Esophagus squamous epithelium (tissue), 5 donors: Measurements from ENCODE around the gene TTC31. TPM values are rescaled to one million over a fixed set of nuclear protein-coding genes. Genes with fewer than 3 reads are reported as not detected.

Source experiments
- DNase-seq: peaks from one replicate; lab custom pipeline; 2025; lab: John Stamatoyannopoulos, UW
- H3K27ac ChIP-seq, 4 donors: fragments of 200-600 bp; sonication (generic); one replicate each; pipeline ENCODE4 v1.5.1; 2016 to 2019; ENCODE audit warnings: mild to moderate bottlenecking in 1 of 4
- H3K27me3 ChIP-seq, 4 donors: fragments of 200-600 bp; sonication (generic); 1 replicate in 3 of 4; 2 replicates in 1 of 4; pipeline versions ENCODE4 v1.5.1 to v1.6.0; 2017 to 2021; ENCODE audit warnings: antibody characterized with exemption in 1 of 4
- H3K36me3 ChIP-seq, 3 donors: fragments of 200-600 bp; sonication (generic); one replicate each; pipeline ENCODE4 v1.5.1; 2016 to 2019
- H3K4me1 ChIP-seq, 3 donors: fragments of 200-600 bp; sonication (generic); one replicate each; pipeline ENCODE4 v1.5.1; 2017 to 2019
- H3K4me3 ChIP-seq, 4 donors: fragments of 200-600 bp; sonication (generic); 1 replicate in 3 of 4; 2 replicates in 1 of 4; pipeline ENCODE4 v1.5.1; 2016 to 2019; ENCODE audit warnings: mild to moderate bottlenecking in 2 of 4, moderate library complexity in 1 of 4
- H3K9me3 ChIP-seq, 3 donors: fragments of 200-600 bp; sonication (generic); one replicate each; pipeline ENCODE4 v1.5.1; 2016 to 2019
- POLR2A ChIP-seq, 4 donors: fragments of 450-650 bp; IDR thresholded peaks; one replicate each; pipeline ENCODE4 v1.6.1; 2017; ENCODE audit warnings: antibody characterized with exemption in 4 of 4, mild to moderate bottlenecking in 4 of 4, moderate library complexity in 3 of 4
- WGBS, 2 donors: methylation state at CpG; one replicate each; pipeline ENCODE4 v1.1.5; 2018; 5-methylcytosine and 5-hydroxymethylcytosine counted together
- intact Hi-C: fragments of 100-400 bp; cut with DNase I; formaldehyde crosslinking; loops from one replicate; pipeline ENCODE4 v1.15.0; 2022
- total RNA-seq, 4 donors: library from RNA; depleted of rRNA; stranded (reverse); fragments of >200 nt; gene quantifications; one replicate each; pipeline ENCODE4 v1.1.0, GENCODE V29; 2016
- TF ChIP-seq, protein P1 (sequence below), 6 experiments: fragments of 450-650 bp in 4 of 6; fragments of 200-600 bp in 2 of 6; sonication (generic) in 2 of 6; IDR thresholded peaks; one replicate each; pipeline ENCODE4 v1.5.1; 2016 to 2019; ENCODE audit warnings: antibody characterized with exemption in 6 of 6, mild to moderate bottlenecking in 4 of 6, moderate library complexity in 4 of 6
- donor health status: DM: yes; HTN: yes; CAD: no.

Gene TTC31
- total RNA-seq, 4 donors from 2014 or later, result 11.2 to 27.7 (median 17.5) TPM

DNA sequence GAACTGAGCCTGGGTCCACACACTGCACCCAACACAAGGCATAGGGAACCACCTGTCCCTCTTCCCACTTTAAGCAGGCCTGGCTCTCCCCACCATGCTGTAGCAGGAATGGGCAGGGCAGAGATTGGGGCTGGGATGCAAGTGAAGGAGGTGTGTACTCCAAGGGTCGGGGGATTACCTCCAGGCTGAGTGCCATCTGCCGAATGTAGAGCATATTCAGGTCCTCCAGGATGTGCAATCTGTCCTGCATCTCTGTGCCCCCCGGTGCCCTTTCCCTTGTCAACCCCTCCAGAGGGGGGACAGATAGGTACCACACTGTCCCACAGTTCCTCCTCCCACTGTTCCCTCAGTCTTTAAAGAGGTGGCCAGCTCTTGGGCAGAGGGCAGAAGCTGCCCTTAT lies 43.5 kb upstream of the TTC31 start:
- TF ChIP-seq POLR2A (IDR thresholded peaks at IDR 0.05), result no peak
- TF ChIP-seq, protein P1, sequence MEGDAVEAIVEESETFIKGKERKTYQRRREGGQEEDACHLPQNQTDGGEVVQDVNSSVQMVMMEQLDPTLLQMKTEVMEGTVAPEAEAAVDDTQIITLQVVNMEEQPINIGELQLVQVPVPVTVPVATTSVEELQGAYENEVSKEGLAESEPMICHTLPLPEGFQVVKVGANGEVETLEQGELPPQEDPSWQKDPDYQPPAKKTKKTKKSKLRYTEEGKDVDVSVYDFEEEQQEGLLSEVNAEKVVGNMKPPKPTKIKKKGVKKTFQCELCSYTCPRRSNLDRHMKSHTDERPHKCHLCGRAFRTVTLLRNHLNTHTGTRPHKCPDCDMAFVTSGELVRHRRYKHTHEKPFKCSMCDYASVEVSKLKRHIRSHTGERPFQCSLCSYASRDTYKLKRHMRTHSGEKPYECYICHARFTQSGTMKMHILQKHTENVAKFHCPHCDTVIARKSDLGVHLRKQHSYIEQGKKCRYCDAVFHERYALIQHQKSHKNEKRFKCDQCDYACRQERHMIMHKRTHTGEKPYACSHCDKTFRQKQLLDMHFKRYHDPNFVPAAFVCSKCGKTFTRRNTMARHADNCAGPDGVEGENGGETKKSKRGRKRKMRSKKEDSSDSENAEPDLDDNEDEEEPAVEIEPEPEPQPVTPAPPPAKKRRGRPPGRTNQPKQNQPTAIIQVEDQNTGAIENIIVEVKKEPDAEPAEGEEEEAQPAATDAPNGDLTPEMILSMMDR (IDR thresholded peaks at IDR 0.05), result no peak
- Histone ChIP-seq H3K9me3 (no peaks in the 10 kb centered on the region), H3K4me3 (peak overlapping the region in 3 of 4 donors; percentile 58 to 76 (median 63)), H3K36me3 (peaks cover 0 to 22% (median 0%) of the 10 kb centered on the region in 3 donors), H3K27ac (peak overlapping the region; percentile 86 to 89 (median 87)), H3K4me1 (peaks cover 14 to 73% (median 15%) of the 10 kb centered on the region in 3 donors), H3K27me3 (peaks cover 0 to 21% (median 0%) of the 10 kb centered on the region in 4 donors)
- 43% methylated on average over 3 of the region's 3 CpGs; no CpG with 5 or more reads in 1 of the 2 donors for WGBS, 2 donors
- DNase-seq, result no peak
- intact Hi-C loops, result no loop called here

DNA sequence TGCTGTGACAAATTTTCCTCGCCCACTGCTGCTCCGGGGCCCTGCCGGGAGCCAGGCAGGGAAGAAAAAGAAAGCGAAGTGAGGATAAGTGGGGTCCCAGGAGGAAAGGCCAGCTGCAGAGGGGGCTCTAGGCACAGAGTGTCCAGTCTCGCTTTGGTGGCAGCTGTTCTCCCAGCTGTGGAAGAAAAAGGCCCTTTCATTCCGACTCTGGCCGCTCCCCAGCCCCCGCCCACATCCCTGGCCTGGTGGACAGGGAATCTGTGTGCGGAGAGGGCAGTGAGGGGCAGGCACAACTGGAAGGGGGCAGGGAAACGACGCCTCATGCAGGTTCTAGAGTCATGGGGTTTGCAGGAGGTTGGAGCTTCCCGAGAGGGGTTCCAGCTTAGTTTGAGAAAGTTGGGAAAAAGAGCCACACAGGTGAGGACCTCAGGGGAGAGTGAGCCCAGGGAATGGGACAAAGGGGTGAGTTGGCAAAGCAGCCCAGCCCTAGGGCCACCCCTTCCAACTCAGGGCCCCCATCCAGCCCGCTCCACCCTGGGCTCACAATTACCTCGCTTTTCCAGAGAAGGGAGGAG lies 43.0 kb upstream of the TTC31 start:
- Histone ChIP-seq H3K9me3 (no peaks in the 10 kb centered on the region), H3K36me3 (peaks cover 0 to 17% (median 0%) of the 10 kb centered on the region in 3 donors)
- intact Hi-C loops, result no loop called here

DNA sequence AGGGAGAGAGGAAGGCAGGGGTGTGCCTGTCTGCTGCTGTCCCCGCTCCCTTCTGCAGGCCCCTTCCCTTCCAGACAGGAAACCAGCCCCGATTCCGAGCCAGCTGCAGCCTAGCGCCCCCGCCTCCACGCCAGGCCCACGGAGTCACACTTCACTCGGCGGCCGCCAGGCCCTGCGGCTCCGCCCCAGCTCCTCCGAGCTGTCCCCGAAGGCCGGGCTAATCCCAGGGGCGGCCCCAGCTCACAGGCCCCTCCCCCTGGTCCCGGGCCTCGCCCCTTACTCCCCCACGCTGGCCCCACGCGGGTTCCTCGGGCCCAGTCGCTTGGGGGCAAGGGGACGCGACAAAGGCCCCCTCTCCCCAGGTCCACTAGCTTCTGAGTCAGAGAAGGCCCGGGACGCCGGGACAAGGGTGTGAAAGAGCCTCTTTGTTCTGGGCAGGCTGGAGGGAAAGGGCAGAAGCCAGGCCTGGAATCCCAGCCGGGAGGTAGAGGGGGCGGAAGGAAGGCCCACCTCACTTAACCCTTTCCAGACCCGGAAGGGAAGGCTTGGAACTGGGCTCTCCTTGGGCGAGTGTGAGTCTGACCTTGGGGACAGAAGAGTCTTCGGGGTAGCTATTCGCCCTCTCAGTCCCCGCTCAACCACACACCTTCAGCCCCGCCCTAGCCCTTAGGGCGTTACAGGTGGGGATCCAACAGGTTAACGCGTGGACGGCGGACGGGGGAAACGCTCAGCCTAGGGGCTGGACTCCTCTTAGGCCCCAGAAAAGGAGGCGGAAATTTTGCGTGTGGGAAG lies 42.3 kb upstream of the TTC31 start:
- 34 to 40% methylated on average over 2 to 5 of the region's 45 CpGs for WGBS, 2 donors
- peaks cover 0 to 21% (median 0%) of the 10 kb centered on the region in 4 donors for H3K27me3 ChIP-seq
- no peak for DNase-seq
- peaks cover 0 to 12% (median 0%) of the 10 kb centered on the region in 3 donors for H3K36me3 ChIP-seq
- intact Hi-C loops, result no loop called here
- H3K9me3 ChIP-seq, result no peaks in the 10 kb centered on the region
- peak overlapping the region; percentile 44 to 76 (median 60) for H3K4me3 ChIP-seq
- peak overlapping the region; percentile 86 to 89 (median 87) for H3K27ac ChIP-seq
- TF ChIP-seq POLR2A (IDR thresholded peaks at IDR 0.05), result peak in 1 of 4 donors; percentile 31
- TF ChIP-seq, protein P1 (IDR thresholded peaks at IDR 0.05), result peak in 3 of 6 experiments; percentile 38 to 51 (median 40)
- H3K4me1 ChIP-seq, result peaks cover 14 to 73% (median 15%) of the 10 kb centered on the region in 3 donors

More for the DNA sequence above, 43.0 kb upstream of the TTC31 start:
- H3K4me1 ChIP-seq, result peaks cover 14 to 73% (median 15%) of the 10 kb centered on the region in 3 donors
- peak overlapping the region; percentile 86 to 89 (median 87) for H3K27ac ChIP-seq
- no peak for DNase-seq
- TF ChIP-seq POLR2A (IDR thresholded peaks at IDR 0.05), result no peak
- TF ChIP-seq, protein P1 (IDR thresholded peaks at IDR 0.05), result no peak
- peak overlapping the region; percentile 44 to 76 (median 60) for H3K4me3 ChIP-seq
- peaks cover 0 to 21% (median 0%) of the 10 kb centered on the region in 4 donors for H3K27me3 ChIP-seq
- 13 to 14% methylated on average over 11 of the region's 14 CpGs for WGBS, 2 donors

DNA sequence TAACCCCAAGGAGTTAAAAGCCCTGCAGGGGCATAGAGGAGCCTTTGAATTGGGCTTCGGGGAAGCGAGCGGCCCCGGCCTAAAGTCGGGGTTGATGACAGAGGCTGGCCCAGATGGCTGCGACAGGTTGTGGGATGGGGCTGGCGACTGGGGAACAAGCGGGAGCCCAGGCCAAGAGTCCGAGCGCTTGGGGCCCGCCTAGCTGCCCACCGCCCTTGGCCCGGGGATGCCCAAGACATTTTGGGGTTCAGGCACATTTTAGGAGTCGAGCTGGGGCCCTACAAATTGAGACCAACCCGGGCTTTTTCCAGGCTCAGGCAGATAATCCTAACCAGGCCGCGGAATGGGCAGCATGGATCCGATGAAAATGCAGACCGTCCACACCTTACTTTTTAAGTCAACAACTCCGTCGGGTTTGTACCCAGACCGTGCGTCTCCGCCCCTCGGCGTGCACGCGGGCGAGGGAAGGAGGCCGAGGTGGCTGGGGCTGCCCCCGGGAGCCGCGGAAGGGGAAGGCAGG lies 41.7 kb upstream of the TTC31 start:
- Histone ChIP-seq H3K9me3 (no peaks in the 10 kb centered on the region), H3K27me3 (peaks cover 0 to 21% (median 0%) of the 10 kb centered on the region in 4 donors), H3K27ac (peak overlapping the region; percentile 86 to 89 (median 87)), H3K4me1 (peaks cover 14 to 69% (median 15%) of the 10 kb centered on the region in 3 donors), H3K36me3 (peaks cover 0 to 5% (median 0%) of the 10 kb centered on the region in 3 donors), H3K4me3 (peak overlapping the region; percentile 44 to 76 (median 60))
- intact Hi-C loops, result no loop called here
- 18 to 42% methylated on average over 6 to 12 of the region's 33 CpGs for WGBS, 2 donors
- TF ChIP-seq, protein P1 (IDR thresholded peaks at IDR 0.05), result no peak
- TF ChIP-seq POLR2A (IDR thresholded peaks at IDR 0.05), result peak in 1 of 4 donors; percentile 2
- no peak for DNase-seq
